SK-N-SH treated with all-trans-retinoic acid at 6 μM for 48 hours (cell line): ENCODE results near the gene ITGB4.
"Not testable (repeated sequence)": the region's sequence is repeated elsewhere in the genome, so short reads cannot be mapped to it uniquely, and the experiment has no call there.

Experiments used
- ATAC-seq: fragments of 200-7000 bp; cut with Tn5 transposase; 3 replicates; pipeline ENCODE4 v1.9.1; 2020; ENCODE audit warnings: mild to moderate bottlenecking, moderate library complexity
- ARNTL ChIP-seq: fragments of 450-650 bp; formaldehyde crosslinking; IDR thresholded peaks from 2 replicates; pipeline ENCODE4 v1.5.0; 2020; ENCODE audit warnings: low read depth, mild to moderate bottlenecking, moderate library complexity, borderline replicate concordance
- BACH2 ChIP-seq: fragments of 250-450 bp; sonication (Bioruptor Pico); IDR thresholded peaks from 2 replicates; pipeline ENCODE4 v1.9.0; 2021; ENCODE audit warnings: mild to moderate bottlenecking, borderline replicate concordance
- ESRRG ChIP-seq: fragments of 250-450 bp; sonication (Bioruptor Pico); IDR thresholded peaks from 2 replicates; pipeline ENCODE4 v1.6.1; 2021; ENCODE audit warnings: mild to moderate bottlenecking
- GLIS3 ChIP-seq: fragments of 250-450 bp; sonication (Bioruptor Pico); IDR thresholded peaks from 2 replicates; pipeline ENCODE4 v1.5.0; 2020; ENCODE audit warnings: mild to moderate bottlenecking, moderate library complexity
- ISL1 ChIP-seq: fragments of 250-450 bp; sonication (Bioruptor Pico); IDR thresholded peaks from 2 replicates; pipeline ENCODE4 v2.1.2; 2022; ENCODE audit warnings: mild to moderate bottlenecking, moderate library complexity
- OSR1 ChIP-seq: fragments of 250-450 bp; sonication (Bioruptor Pico); IDR thresholded peaks from 2 replicates; pipeline ENCODE4 v1.8.0; 2022; ENCODE audit warnings: moderate library complexity, mild to moderate bottlenecking, inconsistent platforms
- POU6F1 ChIP-seq: fragments of 250-450 bp; sonication (Bioruptor Pico); IDR thresholded peaks from 2 replicates; pipeline ENCODE4 v1.8.0; 2021; ENCODE audit warnings: low read depth, mild to moderate bottlenecking, moderate library complexity, borderline replicate concordance
- PPARA ChIP-seq: fragments of 250-450 bp; sonication (Bioruptor Pico); IDR thresholded peaks from 2 replicates; pipeline ENCODE4 v1.5.0; 2020; ENCODE audit warnings: mild to moderate bottlenecking, borderline replicate concordance
- RARB ChIP-seq: fragments of 250-450 bp; sonication (Bioruptor Pico); IDR thresholded peaks from 2 replicates; pipeline ENCODE4 v1.8.0; 2021; ENCODE audit warnings: mild to moderate bottlenecking, moderate library complexity
- SNAI2 ChIP-seq: fragments of 250-450 bp; sonication (Bioruptor Pico); IDR thresholded peaks from 2 replicates; pipeline ENCODE4 v1.5.0; 2020; ENCODE audit warnings: mild to moderate bottlenecking, moderate library complexity
- TCF4 ChIP-seq: fragments of 250-450 bp; sonication (Bioruptor Pico); IDR thresholded peaks from 2 replicates; pipeline ENCODE4 v1.8.0; 2021; ENCODE audit warnings: mild to moderate bottlenecking, moderate library complexity, borderline replicate concordance
- TOX ChIP-seq: fragments of 250-450 bp; sonication (Bioruptor Pico); IDR thresholded peaks from 2 replicates; pipeline ENCODE4 v1.8.0; 2021; ENCODE audit warnings: mild to moderate bottlenecking, moderate library complexity, borderline replicate concordance
- TSHZ2 ChIP-seq: fragments of 250-450 bp; sonication (Bioruptor Pico); IDR thresholded peaks from 2 replicates; pipeline ENCODE4 v1.5.0; 2020; ENCODE audit warnings: mild to moderate bottlenecking, moderate library complexity
- ZC3H10 ChIP-seq: fragments of 250-450 bp; sonication (Bioruptor Pico); IDR thresholded peaks from 2 replicates; pipeline ENCODE4 v1.5.1; 2021; ENCODE audit warnings: mild to moderate bottlenecking, moderate library complexity
- ZFP3 ChIP-seq: fragments of 250-450 bp; sonication (Bioruptor Pico); IDR thresholded peaks from 2 replicates; pipeline ENCODE4 v1.5.0; 2020; ENCODE audit warnings: mild to moderate bottlenecking, moderate library complexity
- ZFP30 ChIP-seq: fragments of 450-650 bp; formaldehyde crosslinking; IDR thresholded peaks from 2 replicates; pipeline ENCODE4 v1.5.0; 2022; ENCODE audit warnings: mild to moderate bottlenecking, moderate library complexity
- ZNF565 ChIP-seq: fragments of 450-650 bp; formaldehyde crosslinking; conservative IDR thresholded peaks from 2 replicates; pipeline ENCODE4 v1.5.0; 2020; ENCODE audit warnings: low read depth, mild to moderate bottlenecking, moderate library complexity
- ZNF8 ChIP-seq: fragments of 450-650 bp; formaldehyde crosslinking; IDR thresholded peaks from 2 replicates; pipeline ENCODE4 v1.5.0; 2020; ENCODE audit warnings: mild to moderate bottlenecking, moderate library complexity
- TF ChIP-seq, protein P1 (sequence below): fragments of 250-450 bp; sonication (Bioruptor Pico); IDR thresholded peaks from 2 replicates; pipeline ENCODE4 v1.5.1; 2021; ENCODE audit warnings: mild to moderate bottlenecking, moderate library complexity
- TF ChIP-seq, protein P2 (sequence below): fragments of 250-450 bp; sonication (Bioruptor Pico); IDR thresholded peaks from 2 replicates; pipeline ENCODE4 v1.5.1; 2020; ENCODE audit warnings: low read depth, mild to moderate bottlenecking, moderate library complexity
- TF ChIP-seq, protein P3 (sequence below): fragments of 250-450 bp; sonication (Bioruptor Pico); IDR thresholded peaks from 2 replicates; pipeline ENCODE4 v1.8.0; 2020; ENCODE audit warnings: mild to moderate bottlenecking, moderate library complexity, borderline replicate concordance

ITGB4 gene

GRCh38 chr17:75778066-75778860 lies 57.0 kb downstream of the ITGB4 start:
- not testable (repeated sequence) for ATAC-seq
- 0 out of 2 replicates have a peak, but pooled peaks have one; percentile 12 for TF ChIP-seq ZC3H10
- TF ChIP-seq, protein P1, sequence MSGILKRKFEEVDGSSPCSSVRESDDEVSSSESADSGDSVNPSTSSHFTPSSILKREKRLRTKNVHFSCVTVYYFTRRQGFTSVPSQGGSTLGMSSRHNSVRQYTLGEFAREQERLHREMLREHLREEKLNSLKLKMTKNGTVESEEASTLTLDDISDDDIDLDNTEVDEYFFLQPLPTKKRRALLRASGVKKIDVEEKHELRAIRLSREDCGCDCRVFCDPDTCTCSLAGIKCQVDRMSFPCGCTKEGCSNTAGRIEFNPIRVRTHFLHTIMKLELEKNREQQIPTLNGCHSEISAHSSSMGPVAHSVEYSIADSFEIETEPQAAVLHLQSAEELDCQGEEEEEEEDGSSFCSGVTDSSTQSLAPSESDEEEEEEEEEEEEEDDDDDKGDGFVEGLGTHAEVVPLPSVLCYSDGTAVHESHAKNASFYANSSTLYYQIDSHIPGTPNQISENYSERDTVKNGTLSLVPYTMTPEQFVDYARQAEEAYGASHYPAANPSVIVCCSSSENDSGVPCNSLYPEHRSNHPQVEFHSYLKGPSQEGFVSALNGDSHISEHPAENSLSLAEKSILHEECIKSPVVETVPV (CRISPR knock-in tag): peak; percentile 57; the same call in 1 of the 2 replicates
- TF ChIP-seq, all 23 proteins: peak for 2; not testable (repeated sequence) for 21

DNA sequence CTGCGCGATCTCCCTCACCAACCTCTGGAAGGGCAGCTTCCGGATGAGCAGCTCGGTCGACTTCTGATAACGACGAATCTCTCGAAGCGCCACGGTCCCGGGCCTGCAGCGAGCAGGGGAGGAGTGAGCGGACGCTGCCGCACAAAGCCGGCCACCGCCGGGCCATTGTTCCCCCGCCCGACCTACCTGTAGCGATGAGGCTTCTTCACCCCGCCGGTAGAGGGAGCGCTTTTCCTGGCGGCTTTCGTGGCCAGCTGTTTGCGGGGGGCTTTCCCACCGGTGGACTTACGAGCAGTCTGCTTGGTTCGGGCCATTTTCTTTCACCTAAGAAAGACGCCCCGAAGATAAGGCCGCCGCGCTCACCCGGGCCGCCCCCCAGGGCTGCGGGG lies 57.6 kb downstream of the ITGB4 start:
- no peak for ATAC-seq
- TF ChIP-seq ARNTL: no peak
- no peak for TF ChIP-seq TOX (CRISPR knock-in tag)
- no peak for TF ChIP-seq SNAI2 (CRISPR knock-in tag)
- no peak for TF ChIP-seq TCF4 (CRISPR knock-in tag)
- peak; percentile 20; the same call in 1 of the 2 replicates for TF ChIP-seq ZFP30
- TF ChIP-seq ZNF8: no peak
- TF ChIP-seq ISL1 (CRISPR knock-in tag): no peak
- TF ChIP-seq, protein P1 (CRISPR knock-in tag): peak; percentile 77; the same call in 1 of the 2 replicates
- TF ChIP-seq RARB (CRISPR knock-in tag): no peak
- TF ChIP-seq, protein P2, sequence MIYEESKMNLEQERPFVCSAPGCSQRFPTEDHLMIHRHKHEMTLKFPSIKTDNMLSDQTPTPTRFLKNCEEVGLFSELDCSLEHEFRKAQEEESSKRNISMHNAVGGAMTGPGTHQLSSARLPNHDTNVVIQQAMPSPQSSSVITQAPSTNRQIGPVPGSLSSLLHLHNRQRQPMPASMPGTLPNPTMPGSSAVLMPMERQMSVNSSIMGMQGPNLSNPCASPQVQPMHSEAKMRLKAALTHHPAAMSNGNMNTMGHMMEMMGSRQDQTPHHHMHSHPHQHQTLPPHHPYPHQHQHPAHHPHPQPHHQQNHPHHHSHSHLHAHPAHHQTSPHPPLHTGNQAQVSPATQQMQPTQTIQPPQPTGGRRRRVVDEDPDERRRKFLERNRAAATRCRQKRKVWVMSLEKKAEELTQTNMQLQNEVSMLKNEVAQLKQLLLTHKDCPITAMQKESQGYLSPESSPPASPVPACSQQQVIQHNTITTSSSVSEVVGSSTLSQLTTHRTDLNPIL (CRISPR knock-in tag): no peak
- no peak for TF ChIP-seq BACH2
- TF ChIP-seq, protein P3, sequence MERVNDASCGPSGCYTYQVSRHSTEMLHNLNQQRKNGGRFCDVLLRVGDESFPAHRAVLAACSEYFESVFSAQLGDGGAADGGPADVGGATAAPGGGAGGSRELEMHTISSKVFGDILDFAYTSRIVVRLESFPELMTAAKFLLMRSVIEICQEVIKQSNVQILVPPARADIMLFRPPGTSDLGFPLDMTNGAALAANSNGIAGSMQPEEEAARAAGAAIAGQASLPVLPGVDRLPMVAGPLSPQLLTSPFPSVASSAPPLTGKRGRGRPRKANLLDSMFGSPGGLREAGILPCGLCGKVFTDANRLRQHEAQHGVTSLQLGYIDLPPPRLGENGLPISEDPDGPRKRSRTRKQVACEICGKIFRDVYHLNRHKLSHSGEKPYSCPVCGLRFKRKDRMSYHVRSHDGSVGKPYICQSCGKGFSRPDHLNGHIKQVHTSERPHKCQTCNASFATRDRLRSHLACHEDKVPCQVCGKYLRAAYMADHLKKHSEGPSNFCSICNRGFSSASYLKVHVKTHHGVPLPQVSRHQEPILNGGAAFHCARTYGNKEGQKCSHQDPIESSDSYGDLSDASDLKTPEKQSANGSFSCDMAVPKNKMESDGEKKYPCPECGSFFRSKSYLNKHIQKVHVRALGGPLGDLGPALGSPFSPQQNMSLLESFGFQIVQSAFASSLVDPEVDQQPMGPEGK: peak; percentile 97
- no peak for TF ChIP-seq ESRRG
- TF ChIP-seq GLIS3 (CRISPR knock-in tag): no peak

DNA sequence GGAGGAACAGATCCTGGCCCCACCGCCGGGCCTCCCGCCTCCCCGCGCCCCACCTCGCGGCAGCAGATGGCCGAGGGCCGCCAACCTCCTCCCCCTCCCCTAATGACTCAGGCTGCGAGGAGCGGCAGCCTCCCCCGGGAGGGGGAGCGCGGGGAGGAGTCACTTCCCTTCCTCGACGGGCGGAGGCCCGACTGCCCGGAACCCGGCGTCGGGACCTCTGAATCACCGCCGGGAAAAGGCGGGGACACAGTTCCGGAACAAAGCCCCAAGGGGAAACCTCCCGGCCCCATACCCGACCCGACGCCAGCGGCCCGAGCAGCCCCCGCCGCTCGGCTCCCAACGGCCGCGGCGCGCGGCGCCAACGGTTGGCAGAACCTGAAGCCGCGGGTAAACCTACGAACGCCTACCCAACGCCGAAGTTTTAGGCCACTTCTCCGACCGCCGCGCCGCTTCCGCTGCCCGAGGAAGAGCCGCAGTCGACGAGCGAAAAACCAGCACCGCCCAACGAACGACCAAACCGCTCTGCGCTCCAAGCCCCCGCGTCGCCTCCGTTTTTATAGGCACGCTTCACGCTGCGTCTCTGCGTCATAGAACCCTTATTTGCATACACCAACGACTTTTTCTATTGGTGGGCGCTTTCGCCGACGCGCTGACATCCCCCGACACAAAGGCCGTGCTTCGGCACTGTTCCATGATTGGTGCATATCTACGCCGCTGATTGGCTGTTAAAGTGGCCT lies 58.2 kb downstream of the ITGB4 start:
- peak; percentile 77 for ATAC-seq
- no peak for TF ChIP-seq BACH2
- TF ChIP-seq ZNF565 (CRISPR knock-in tag): 0 out of 2 replicates have a peak, but pooled peaks have one; percentile 52
- TF ChIP-seq PPARA (CRISPR knock-in tag): 0 out of 2 replicates have a peak, but pooled peaks have one; percentile 38
- TF ChIP-seq POU6F1 (CRISPR knock-in tag): peak; percentile 94
- TF ChIP-seq, protein P1 (CRISPR knock-in tag): peak; percentile 78; the same call in 1 of the 2 replicates
- TF ChIP-seq TSHZ2 (CRISPR knock-in tag): peak; percentile 16
- peak; percentile 55; the same call in 1 of the 2 replicates for TF ChIP-seq ZFP30
- TF ChIP-seq ZFP3 (CRISPR knock-in tag): no peak; the same call in 1 of the 2 replicates
- TF ChIP-seq, protein P3: no peak
- TF ChIP-seq OSR1 (CRISPR knock-in tag): no peak
- peak; percentile 23; the same call in 1 of the 2 replicates for TF ChIP-seq RARB (CRISPR knock-in tag)
- TF ChIP-seq GLIS3 (CRISPR knock-in tag): no peak; the same call in 1 of the 2 replicates
